DOHH2 (cell line): Measurements from ENCODE around the gene CMSS1.

Experiments
- EZH2phosphoT487 ChIP-seq: fragments of 200-600 bp; sonication (generic); IDR thresholded peaks from 2 replicates; pipeline ENCODE4 v1.6.1; 2017; ENCODE audit warnings: borderline replicate concordance, mild to moderate bottlenecking, antibody characterized with exemption, low read length, moderate library complexity, mixed read lengths
- TF ChIP-seq, protein P1 (sequence below): fragments of 200-600 bp; sonication (generic); IDR thresholded peaks from one replicate; pipeline ENCODE4 v1.5.1; 2014; ENCODE audit warnings: antibody characterized with exemption, mild to moderate bottlenecking, low read depth, low read length; ENCODE audit not compliant: poor library complexity, severe bottlenecking

DNA sequence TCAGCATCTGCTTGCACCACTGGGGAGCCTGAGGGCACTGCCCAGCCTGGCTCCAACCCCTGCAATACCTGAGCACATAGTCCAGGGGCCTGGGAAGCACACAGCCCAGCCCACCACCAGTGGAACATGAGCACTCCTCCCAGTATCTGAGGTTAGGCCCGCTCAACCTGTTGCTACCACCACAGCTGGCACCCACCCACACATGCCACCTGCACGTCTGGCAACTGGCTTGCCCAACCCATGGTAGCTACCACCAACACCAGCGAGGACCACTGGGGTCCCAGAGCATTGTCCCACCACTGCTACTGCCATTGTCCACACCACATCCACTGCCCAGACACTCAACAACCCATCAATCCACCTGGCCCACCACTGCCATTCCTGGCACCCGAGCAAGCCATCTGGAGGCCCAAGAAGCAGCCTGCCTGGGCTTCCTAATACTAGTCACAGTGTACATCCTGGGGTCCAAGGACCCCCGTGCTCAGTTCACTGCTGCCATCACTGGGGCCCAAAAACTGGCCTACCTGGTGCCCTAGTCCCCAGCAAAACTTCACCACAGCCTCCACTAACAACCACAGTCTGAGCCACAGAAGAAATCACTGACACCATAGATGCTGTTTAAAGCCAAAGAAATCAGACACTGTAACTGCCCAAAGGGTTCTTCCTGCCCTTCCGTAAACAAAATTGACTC lies 381.1 kb downstream of the CMSS1 start:
- TF ChIP-seq, protein P1, sequence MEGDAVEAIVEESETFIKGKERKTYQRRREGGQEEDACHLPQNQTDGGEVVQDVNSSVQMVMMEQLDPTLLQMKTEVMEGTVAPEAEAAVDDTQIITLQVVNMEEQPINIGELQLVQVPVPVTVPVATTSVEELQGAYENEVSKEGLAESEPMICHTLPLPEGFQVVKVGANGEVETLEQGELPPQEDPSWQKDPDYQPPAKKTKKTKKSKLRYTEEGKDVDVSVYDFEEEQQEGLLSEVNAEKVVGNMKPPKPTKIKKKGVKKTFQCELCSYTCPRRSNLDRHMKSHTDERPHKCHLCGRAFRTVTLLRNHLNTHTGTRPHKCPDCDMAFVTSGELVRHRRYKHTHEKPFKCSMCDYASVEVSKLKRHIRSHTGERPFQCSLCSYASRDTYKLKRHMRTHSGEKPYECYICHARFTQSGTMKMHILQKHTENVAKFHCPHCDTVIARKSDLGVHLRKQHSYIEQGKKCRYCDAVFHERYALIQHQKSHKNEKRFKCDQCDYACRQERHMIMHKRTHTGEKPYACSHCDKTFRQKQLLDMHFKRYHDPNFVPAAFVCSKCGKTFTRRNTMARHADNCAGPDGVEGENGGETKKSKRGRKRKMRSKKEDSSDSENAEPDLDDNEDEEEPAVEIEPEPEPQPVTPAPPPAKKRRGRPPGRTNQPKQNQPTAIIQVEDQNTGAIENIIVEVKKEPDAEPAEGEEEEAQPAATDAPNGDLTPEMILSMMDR: no peak
- no peak for TF ChIP-seq EZH2phosphoT487
